Bone marrow (tissue), 2 donors: Measurements from ENCODE around the gene KRTAP4-4.
"Not testable (repeated sequence)": the region's sequence is repeated elsewhere in the genome, so short reads cannot be mapped to it uniquely, and the experiment has no call there.

Experiments used
- DNase-seq, 2 donors: peaks; one replicate each; lab custom pipeline; 2025; lab: John Stamatoyannopoulos, UW

Gene KRTAP4-4

DNA sequence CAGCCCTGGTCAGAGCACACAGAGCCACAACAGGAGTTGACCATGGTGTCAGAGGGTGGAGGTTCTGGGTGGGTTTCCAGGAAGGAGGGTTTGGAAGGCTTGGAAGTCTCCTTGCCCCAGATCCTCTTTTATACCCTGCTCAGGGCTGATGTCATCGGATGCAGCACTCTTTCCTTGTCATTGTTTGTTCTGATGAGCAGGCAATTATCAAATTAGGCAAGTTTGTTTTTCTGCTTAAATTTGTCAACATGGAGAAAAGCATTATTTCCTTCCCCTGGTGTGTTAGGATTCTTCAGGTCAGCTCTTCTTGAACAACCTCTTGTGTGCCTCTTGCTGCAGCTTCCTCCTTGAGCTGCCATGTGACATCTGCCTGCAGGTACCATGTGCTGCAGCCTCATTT is at the start of gene KRTAP4-4:
TSS of gene KRTAP4-4 (minus strand) at position 101 of the 400 bp plus-strand sequence. CDS start at position 44, 57 bp downstream.
- DNase-seq, result no peak

GRCh38 chr17:41199421-41200078 is 39.0 kb upstream of the KRTAP4-4 start:
- no peak for DNase-seq

DNA sequence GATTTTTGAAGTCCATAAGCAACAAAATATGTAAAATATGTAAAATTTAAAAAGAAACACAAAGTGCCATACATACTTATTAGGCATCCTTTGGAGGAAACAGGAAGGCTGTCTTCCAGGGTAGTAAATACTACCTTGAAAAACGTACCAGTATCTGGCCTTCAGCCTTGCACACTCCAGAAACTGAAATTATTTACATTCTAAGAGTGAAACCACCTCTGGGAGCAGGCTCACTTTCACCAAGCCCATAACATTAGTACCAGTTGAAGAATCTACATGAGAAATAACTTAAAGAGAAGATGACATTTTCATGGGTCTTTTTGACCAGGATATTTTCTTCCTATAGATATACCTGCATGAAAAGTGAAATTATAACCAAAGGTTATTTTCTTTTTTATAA is 35.5 kb upstream of the KRTAP4-4 start:
- DNase-seq, result no peak

- no peak for DNase-seq
Observed at GRCh38 chr17:41190328-41190727, 29.8 kb upstream of the KRTAP4-4 start.

DNA sequence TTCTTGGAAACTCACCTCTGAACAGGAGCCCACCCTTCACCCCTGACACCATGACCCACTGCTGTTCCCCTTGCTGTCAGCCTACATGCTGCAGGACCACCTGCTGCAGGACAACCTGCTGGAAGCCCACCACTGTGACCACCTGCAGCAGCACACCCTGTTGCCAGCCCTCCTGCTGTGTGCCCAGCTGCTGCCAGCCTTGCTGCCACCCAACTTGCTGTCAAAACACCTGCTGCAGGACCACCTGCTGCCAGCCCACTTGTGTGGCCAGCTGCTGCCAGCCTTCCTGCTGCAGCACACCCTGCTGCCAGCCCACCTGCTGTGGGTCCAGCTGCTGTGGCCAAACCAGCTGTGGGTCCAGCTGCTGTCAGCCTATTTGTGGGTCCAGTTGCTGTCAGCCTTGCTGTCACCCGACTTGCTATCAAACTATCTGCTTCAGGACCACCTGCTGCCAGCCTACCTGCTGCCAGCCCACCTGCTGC is 29.3 kb upstream of the KRTAP4-4 start, which contains the start of gene KRTAP9-1:
TSS of gene KRTAP9-1 (plus strand) at position 51 of the 482 bp plus-strand sequence. CDS start at position 51, 0 bp downstream.
- not testable (repeated sequence) for DNase-seq

GRCh38 chr17:41186872-41187271 is 26.3 kb upstream of the KRTAP4-4 start:
- DNase-seq, result no peak

- no peak for DNase-seq
Observed at GRCh38 chr17:41185001-41185400, 24.5 kb upstream of the KRTAP4-4 start.

DNA sequence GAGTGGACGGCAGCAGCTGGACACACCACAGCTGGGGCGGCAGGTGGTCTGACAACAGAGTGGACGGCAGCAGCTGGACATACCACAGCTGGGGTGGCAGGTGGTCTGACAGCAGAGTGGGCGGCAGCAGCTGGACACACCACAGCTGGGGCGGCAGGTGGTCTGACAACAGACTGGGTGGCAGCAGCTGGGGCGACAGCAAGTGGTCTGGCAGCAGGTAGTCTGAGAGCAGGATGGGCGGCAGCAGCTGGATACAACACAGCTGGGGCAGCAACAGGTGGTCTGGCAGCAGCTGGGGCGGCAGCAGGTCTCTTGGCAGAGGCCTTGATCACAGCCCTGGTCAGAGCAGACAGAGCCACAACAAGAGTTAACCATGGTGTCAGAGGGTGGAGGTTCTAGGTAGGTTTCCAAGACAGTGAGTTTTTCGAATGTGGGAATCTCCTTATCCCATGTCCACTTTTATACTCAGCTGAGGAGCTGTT is 24.0 kb upstream of the KRTAP4-4 start, which contains the start of gene KRTAP4-1:
TSS of gene KRTAP4-1 (minus strand) at position 432 of the 482 bp plus-strand sequence. CDS start at position 375, 57 bp downstream.
- no peak for DNase-seq

GRCh38 chr17:41178843-41179616 is 18.5 kb upstream of the KRTAP4-4 start:
- no peak for DNase-seq

DNA sequence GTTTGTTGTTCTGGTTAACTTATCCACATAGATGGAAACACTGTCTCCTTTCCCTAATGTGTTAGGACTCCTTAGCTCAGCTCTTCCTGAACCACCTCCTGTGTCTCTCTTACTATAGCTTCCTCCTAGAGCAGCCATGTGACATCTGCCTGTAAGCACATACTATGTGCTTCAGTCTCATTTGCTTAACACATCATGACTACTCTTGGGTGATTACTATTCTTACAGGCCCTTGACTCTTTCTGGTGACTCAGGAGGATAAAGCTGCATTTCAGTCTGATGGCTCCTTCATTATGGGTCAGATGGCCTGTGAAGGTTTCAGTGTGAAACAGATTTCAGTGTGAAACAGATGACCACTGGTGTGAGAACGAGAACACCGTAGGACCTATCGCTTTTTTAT is 17.8 kb upstream of the KRTAP4-4 start:
- no peak for DNase-seq

DNA sequence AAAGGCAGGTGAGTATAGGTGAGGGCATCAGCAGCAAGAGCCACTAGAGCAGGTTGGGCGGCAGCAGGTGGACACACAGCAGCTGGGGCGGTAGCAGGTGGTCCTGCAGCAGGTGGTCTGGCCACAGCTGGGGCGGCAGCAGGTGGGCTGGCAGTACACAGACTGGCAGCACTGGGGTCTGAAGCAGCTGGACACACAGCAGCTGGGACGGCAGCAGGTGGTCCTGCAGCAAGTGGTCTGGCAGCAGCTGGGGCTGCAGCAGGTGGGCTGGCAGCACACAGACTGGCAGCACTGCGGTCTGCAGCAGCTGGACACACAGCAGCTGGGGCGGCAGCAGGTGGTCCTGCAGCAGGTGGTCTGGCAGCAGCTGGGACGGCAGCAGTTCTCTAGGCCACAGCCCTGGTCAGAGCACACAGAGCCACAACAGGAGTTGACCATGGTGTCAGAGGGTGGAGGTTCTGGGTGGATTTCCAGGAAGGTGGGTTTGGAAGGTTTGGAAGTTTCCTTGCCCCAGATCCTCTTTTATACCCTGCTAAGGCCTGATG is 17.3 kb upstream of the KRTAP4-4 start, which contains the start of gene KRTAP4-2:
TSS of gene KRTAP4-2 (minus strand) at position 495 of the 545 bp plus-strand sequence. CDS start at position 438, 57 bp downstream.
- DNase-seq, result no peak

DNA sequence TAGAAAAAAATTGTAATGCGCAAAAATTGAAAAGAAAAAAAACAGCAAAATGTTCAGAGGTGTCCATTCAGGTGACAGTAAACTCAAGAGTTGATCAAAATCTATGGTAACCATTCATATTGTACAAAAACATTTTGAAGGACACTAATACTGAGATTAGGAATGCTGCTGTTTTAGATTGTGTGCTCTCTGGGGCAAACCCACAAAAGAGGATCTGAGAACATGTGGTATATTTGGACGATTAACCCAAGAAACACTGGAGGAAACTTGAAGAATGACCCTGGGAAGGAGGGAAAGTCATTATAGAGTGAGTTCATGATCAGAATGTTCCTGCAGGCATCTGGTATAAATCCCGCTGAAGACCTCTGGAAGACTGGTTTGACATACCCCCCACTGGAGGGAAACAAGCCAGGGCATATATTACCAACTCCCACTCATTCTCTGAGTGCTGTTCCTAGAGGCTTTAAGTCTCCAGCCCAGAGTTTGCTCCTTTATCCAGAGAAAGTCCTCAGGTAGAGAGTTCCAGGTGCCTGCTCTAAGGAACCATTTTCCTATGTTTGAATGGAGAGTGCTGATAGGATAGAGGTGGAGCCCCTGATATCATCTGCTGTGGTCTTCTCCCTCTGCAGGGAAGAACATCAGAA is 16.3 kb upstream of the KRTAP4-4 start:
- no peak for DNase-seq

DNA sequence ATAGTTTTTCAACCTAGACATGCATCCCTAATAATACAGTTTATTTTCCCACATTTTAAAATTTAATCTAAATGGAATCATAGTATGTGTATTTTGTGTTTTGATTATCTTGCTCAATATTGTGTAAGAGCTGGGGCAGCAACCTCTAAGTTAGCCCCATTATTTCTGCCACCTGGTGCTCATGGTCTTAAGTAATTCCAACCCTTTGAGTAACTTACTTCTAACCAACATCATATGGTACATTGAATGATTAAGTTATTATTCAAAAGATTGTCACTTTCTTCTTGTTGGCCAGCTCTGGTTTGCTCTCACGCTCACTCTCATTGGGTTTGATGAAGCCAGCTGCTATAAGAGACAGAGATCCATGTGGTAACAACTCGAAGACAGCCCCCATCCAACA is 11.3 kb upstream of the KRTAP4-4 start:
- no peak for DNase-seq

GRCh38 chr17:41168121-41168520 is 7.6 kb upstream of the KRTAP4-4 start, which contains the start of gene KRTAP4-3:
TSS of gene KRTAP4-3 (minus strand) at chr17:41168221. CDS start at chr17:41168172, 49 bp downstream.
- no peak for DNase-seq

DNA sequence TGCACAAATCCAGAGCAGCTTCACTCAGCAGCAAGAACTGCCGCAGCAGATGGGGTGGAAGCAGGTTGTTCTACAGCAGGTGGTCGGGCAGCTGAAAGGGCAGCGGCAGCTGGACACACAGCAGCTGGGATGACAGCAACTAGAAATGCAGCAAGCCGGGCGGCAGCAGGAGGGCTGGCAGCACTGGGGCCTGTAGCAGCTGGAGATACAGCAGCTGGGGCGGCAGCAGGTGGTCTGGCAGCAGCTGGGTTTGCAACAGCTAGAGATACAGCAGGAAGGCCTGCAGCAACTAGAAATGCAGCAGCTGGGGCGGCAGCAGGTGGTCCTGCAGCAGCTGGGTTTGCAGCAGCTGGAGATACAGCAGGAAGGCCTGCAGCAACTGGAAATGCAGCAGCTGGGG is 7.0 kb upstream of the KRTAP4-4 start:
- no peak for DNase-seq

DNA sequence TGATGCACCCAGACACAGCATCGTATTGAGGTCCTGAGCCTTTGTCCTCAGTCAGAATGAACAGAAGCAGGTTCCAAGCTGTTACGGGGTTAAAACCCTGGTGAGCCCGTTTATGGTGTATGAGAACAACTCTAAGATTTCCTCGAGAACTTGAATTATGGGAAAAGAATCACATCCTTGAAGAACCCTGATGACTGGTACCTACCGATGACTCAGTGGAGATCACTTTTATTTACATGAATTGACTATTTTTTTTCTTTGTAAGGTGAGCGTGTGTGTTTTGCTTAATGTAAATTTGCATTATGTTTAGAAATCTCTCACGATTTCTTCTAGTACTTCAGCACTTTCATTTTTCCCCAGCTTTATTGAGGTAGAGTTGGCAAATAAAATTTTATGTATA is 3.3 kb upstream of the KRTAP4-4 start:
- no peak for DNase-seq

GRCh38 chr17:41160190-41160589 is 358 bp downstream of the KRTAP4-4 start:
- not testable (repeated sequence) for DNase-seq

GRCh38 chr17:41153856-41154255 is 6.7 kb downstream of the KRTAP4-4 start:
- DNase-seq, result no peak

DNA sequence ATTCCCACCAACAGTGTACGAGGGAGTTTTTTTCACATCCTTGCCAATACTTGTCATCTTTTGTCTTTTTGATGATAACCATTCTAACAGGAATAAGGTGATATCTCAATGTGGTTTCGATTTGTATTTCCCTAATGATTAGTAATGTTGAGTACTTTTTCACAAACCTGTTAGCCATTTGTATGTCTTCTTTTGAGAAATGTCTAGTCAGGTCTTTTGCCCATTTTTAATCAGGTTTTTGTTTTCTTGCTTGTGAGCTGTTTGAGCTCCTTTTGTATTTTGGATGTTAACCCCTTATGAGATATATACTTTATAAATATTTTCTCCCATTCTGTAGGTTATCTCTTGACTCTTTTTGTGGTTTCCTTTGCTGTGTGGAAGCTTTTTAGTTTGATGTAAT is 9.0 kb downstream of the KRTAP4-4 start:
- no peak for DNase-seq

GRCh38 chr17:41150026-41150425 is 10.5 kb downstream of the KRTAP4-4 start:
- no peak for DNase-seq

DNA sequence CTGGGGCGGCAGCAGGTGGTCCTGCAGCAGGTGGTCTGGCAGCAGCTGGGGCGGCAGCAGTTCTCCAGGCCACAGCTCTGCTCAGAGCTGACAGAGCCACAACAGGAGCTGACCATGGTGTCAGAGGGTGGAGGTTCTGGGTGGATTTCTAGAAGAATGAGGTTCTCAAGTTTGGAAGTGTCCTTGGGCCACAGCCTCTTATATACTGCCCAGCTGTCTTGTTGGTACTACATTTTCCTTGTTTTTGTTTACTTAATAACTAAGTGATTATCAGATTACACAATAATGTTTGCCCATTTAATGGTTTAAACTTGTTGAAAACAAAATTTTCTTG is 10.9 kb downstream of the KRTAP4-4 start, which contains the start of gene KRTAP4-5:
TSS of gene KRTAP4-5 (minus strand) at position 174 of the 334 bp plus-strand sequence. CDS start at position 116, 58 bp downstream.
- no peak for DNase-seq
